SK-N-SH treated with all-trans-retinoic acid at 6 μM for 48 hours (cell line): Measurements from ENCODE around the gene UBE2H.

Source experiments
- ARNTL ChIP-seq: fragments of 450-650 bp; formaldehyde crosslinking; IDR thresholded peaks from 2 replicates; pipeline ENCODE4 v1.5.0; 2020; ENCODE audit warnings: low read depth, mild to moderate bottlenecking, moderate library complexity, borderline replicate concordance
- ESRRG ChIP-seq: fragments of 250-450 bp; sonication (Bioruptor Pico); IDR thresholded peaks from 2 replicates; pipeline ENCODE4 v1.6.1; 2021; ENCODE audit warnings: mild to moderate bottlenecking
- ISL1 ChIP-seq: fragments of 250-450 bp; sonication (Bioruptor Pico); IDR thresholded peaks from 2 replicates; pipeline ENCODE4 v2.1.2; 2022; ENCODE audit warnings: mild to moderate bottlenecking, moderate library complexity
- OSR1 ChIP-seq: fragments of 250-450 bp; sonication (Bioruptor Pico); IDR thresholded peaks from 2 replicates; pipeline ENCODE4 v1.8.0; 2022; ENCODE audit warnings: moderate library complexity, mild to moderate bottlenecking, inconsistent platforms
- RARB ChIP-seq: fragments of 250-450 bp; sonication (Bioruptor Pico); IDR thresholded peaks from 2 replicates; pipeline ENCODE4 v1.8.0; 2021; ENCODE audit warnings: mild to moderate bottlenecking, moderate library complexity
- SNAI2 ChIP-seq: fragments of 250-450 bp; sonication (Bioruptor Pico); IDR thresholded peaks from 2 replicates; pipeline ENCODE4 v1.5.0; 2020; ENCODE audit warnings: mild to moderate bottlenecking, moderate library complexity
- TOX ChIP-seq: fragments of 250-450 bp; sonication (Bioruptor Pico); IDR thresholded peaks from 2 replicates; pipeline ENCODE4 v1.8.0; 2021; ENCODE audit warnings: mild to moderate bottlenecking, moderate library complexity, borderline replicate concordance
- ZC3H10 ChIP-seq: fragments of 250-450 bp; sonication (Bioruptor Pico); IDR thresholded peaks from 2 replicates; pipeline ENCODE4 v1.5.1; 2021; ENCODE audit warnings: mild to moderate bottlenecking, moderate library complexity
- ZFP3 ChIP-seq: fragments of 250-450 bp; sonication (Bioruptor Pico); IDR thresholded peaks from 2 replicates; pipeline ENCODE4 v1.5.0; 2020; ENCODE audit warnings: mild to moderate bottlenecking, moderate library complexity
- ZFP30 ChIP-seq: fragments of 450-650 bp; formaldehyde crosslinking; IDR thresholded peaks from 2 replicates; pipeline ENCODE4 v1.5.0; 2022; ENCODE audit warnings: mild to moderate bottlenecking, moderate library complexity
- TF ChIP-seq, protein P1 (sequence below): fragments of 250-450 bp; sonication (Bioruptor Pico); IDR thresholded peaks from 2 replicates; pipeline ENCODE4 v1.8.0; 2021; ENCODE audit warnings: low read depth, mild to moderate bottlenecking, moderate library complexity, borderline replicate concordance

DNA sequence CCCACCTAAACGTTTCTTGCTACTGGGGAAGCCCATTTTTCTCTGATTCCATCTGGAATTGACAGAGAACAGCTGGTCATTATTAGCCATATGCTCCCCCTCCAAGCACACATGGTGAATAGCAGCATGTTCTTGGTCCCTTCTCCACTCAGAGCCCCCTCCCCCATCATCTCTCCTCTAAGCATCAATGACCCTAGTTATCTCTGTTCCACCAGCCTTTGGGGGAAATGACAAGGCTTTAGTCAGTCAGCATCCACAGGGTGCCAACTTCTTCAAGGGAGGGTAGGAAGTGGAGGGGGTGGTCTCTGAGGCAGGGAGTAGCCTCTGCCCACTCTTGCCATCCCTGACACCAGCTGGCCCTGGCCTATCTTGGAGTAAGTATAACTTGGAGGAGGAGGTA, 163.1 kb downstream of the UBE2H start:
- no peak for TF ChIP-seq ZFP30 (CRISPR knock-in tag)
- TF ChIP-seq, protein P1, sequence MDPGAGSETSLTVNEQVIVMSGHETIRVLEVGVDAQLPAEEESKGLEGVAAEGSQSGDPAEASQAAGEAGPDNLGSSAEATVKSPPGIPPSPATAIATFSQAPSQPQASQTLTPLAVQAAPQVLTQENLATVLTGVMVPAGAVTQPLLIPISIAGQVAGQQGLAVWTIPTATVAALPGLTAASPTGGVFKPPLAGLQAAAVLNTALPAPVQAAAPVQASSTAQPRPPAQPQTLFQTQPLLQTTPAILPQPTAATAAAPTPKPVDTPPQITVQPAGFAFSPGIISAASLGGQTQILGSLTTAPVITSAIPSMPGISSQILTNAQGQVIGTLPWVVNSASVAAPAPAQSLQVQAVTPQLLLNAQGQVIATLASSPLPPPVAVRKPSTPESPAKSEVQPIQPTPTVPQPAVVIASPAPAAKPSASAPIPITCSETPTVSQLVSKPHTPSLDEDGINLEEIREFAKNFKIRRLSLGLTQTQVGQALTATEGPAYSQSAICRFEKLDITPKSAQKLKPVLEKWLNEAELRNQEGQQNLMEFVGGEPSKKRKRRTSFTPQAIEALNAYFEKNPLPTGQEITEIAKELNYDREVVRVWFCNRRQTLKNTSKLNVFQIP, result no peak
- no peak for TF ChIP-seq SNAI2 (CRISPR knock-in tag)
- no peak for TF ChIP-seq OSR1 (CRISPR knock-in tag)
- TF ChIP-seq ZC3H10, result no peak
- TF ChIP-seq ARNTL (CRISPR knock-in tag), result no peak
- no peak for TF ChIP-seq ZFP3 (CRISPR knock-in tag)
- TF ChIP-seq RARB (CRISPR knock-in tag), result no peak
- TF ChIP-seq ESRRG (CRISPR knock-in tag), result no peak
- no peak for TF ChIP-seq ISL1 (CRISPR knock-in tag)
- no peak for TF ChIP-seq TOX (CRISPR knock-in tag)
